Gastroesophageal sphincter (tissue), 4 donors: ENCODE data around the gene S100A16. TPM values are rescaled to one million over a fixed set of nuclear protein-coding genes. Genes with fewer than 3 reads are reported as not detected.

Experiments used
- ATAC-seq: fragments of 150-250 bp; one replicate; pipeline ENCODE4 v1.9.1; 2016; ENCODE audit warnings: mild to moderate bottlenecking, moderate library complexity
- H3K27ac ChIP-seq, 4 donors: fragments of 200-600 bp; sonication (generic) in 3 of 4; 1 replicate in 3 of 4; 2 replicates in 1 of 4; pipeline ENCODE4 v1.5.1; 2016 to 2019
- H3K27me3 ChIP-seq: fragments of 200-600 bp; sonication (generic); one replicate; pipeline ENCODE4 v1.5.1; 2019
- H3K36me3 ChIP-seq, 2 donors: fragments of 200-600 bp; sonication (generic); one replicate each; pipeline ENCODE4 v1.5.1; 2019; ENCODE audit warnings: control low read depth in 1 of 2
- H3K4me1 ChIP-seq, 3 donors: fragments of 200-600 bp; sonication (generic); 1 replicate in 2 of 3; 2 replicates in 1 of 3; pipeline ENCODE4 v1.5.1; 2016 to 2019; ENCODE audit warnings: control low read depth in 2 of 3
- H3K4me3 ChIP-seq, 2 donors: fragments of 200-600 bp; sonication (generic); one replicate each; pipeline ENCODE4 v1.5.1; 2019; ENCODE audit warnings: mild to moderate bottlenecking in 1 of 2, moderate library complexity in 1 of 2
- H3K9me3 ChIP-seq, 3 donors: fragments of 200-600 bp; sonication (generic); one replicate each; pipeline ENCODE4 v1.5.1; 2017 to 2019; ENCODE audit warnings: control low read depth in 2 of 3
- CTCF ChIP-seq, 4 experiments: fragments of 200-600 bp in 2 of 4; fragments of 450-650 bp in 2 of 4; sonication (generic) in 1 of 4; IDR thresholded peaks; one replicate each; pipeline ENCODE4 v1.5.1; 2017 to 2019; ENCODE audit warnings: antibody characterized with exemption in 4 of 4, mild to moderate bottlenecking in 2 of 4, moderate library complexity in 2 of 4
- EP300 ChIP-seq: sonication (generic); formaldehyde crosslinking; IDR thresholded peaks from one replicate; pipeline ENCODE4 v1.6.1; 2017; ENCODE audit warnings: antibody characterized with exemption, mild to moderate bottlenecking
- POLR2A ChIP-seq, 2 donors: fragments of 450-650 bp; IDR thresholded peaks; one replicate each; pipeline ENCODE4 v1.6.1; 2017; ENCODE audit warnings: antibody characterized with exemption in 2 of 2, mild to moderate bottlenecking in 2 of 2, moderate library complexity in 1 of 2
- POLR2AphosphoS5 ChIP-seq: sonication (generic); formaldehyde crosslinking; IDR thresholded peaks from one replicate; pipeline ENCODE4 v1.6.1; 2017; ENCODE audit warnings: antibody characterized with exemption
- WGBS, 2 donors: methylation state at CpG; one replicate each; pipeline ENCODE4 v1.1.5; 2018; ENCODE audit warnings: low coverage in 1 of 2; 5-methylcytosine and 5-hydroxymethylcytosine counted together
- total RNA-seq, 4 donors: library from RNA; depleted of rRNA; stranded (reverse); fragments of >200 nt; gene quantifications; one replicate each; pipeline ENCODE4 v1.1.0, GENCODE V29; 2016

S100A16 gene
- total RNA-seq, 4 donors from 2014 or later: 49.7 to 121 (median 71.5) TPM

- WGBS, 2 donors: 40 to 50% methylated on average over 2 to 4 of the region's 8 CpGs
- Histone ChIP-seq H3K36me3 (peaks cover 0 to 47% of the 10 kb centered on the region in 2 donors), H3K4me1 (peaks cover 0 to 14% (median 8%) of the 10 kb centered on the region in 3 donors), H3K9me3 (no peaks in the 10 kb centered on the region), H3K27ac (peak overlapping the region; percentile 70 to 98 (median 96)), H3K4me3 (peak overlapping the region; percentile 72 to 80), H3K27me3 (no peaks in the 10 kb centered on the region)
- no peak for ATAC-seq
- TF ChIP-seq CTCF (IDR thresholded peaks at IDR 0.05) (no peak), EP300 (no peak), POLR2A (IDR thresholded peaks at IDR 0.05) (no peak)
Measured at GRCh38 chr1:153659175-153659534, 46.2 kb upstream of the S100A16 start.

GRCh38 chr1:153658400-153659174 lies 45.6 kb upstream of the S100A16 start, which contains the start of gene SNAPIN:
Gene SNAPIN (plus strand): TSS chr1:153658703. CDS start chr1:153658744, 41 bp downstream.
- TF ChIP-seq POLR2AphosphoS5 (peak; percentile 65), POLR2A (IDR thresholded peaks at IDR 0.05) (peak; percentile 48 to 66), CTCF (IDR thresholded peaks at IDR 0.05) (peak in 2 of 4 experiments; percentile 30 to 44), EP300 (no peak)
- Histone ChIP-seq H3K27me3 (no peaks in the 10 kb centered on the region), H3K9me3 (no peaks in the 10 kb centered on the region), H3K27ac (peak within 1 kb of the TSS; percentile 70 to 98 (median 96)), H3K4me1 (peaks cover 0 to 14% (median 8%) of the 10 kb centered on the region in 3 donors), H3K36me3 (peaks cover 0 to 41% of the 10 kb centered on the region in 2 donors), H3K4me3 (peak within 1 kb of the TSS; percentile 72 to 80)
- ATAC-seq: peak; percentile 98
- 0 to 10% methylated on average over 3 to 11 of the region's 53 CpGs for WGBS, 2 donors

GRCh38 chr1:153655333-153655732 lies 42.4 kb upstream of the S100A16 start:
- peaks cover 0 to 14% (median 8%) of the 10 kb centered on the region in 3 donors for H3K4me1 ChIP-seq
- TF ChIP-seq POLR2AphosphoS5 (no peak), EP300 (no peak), POLR2A (IDR thresholded peaks at IDR 0.05) (no peak), CTCF (IDR thresholded peaks at IDR 0.05) (no peak)
- H3K27ac ChIP-seq: no peak overlapping the region
- 82 to 100% methylated on average over 1 to 3 of the region's 3 CpGs for WGBS, 2 donors
- no peaks in the 10 kb centered on the region for H3K27me3 ChIP-seq
- no peak for ATAC-seq
- peaks cover 0 to 9% of the 10 kb centered on the region in 2 donors for H3K36me3 ChIP-seq
- H3K4me3 ChIP-seq: no peak overlapping the region
- H3K9me3 ChIP-seq: no peaks in the 10 kb centered on the region

- Histone ChIP-seq H3K4me3 (no peak overlapping the region), H3K27ac (peak overlapping the region in 3 of 4 donors; percentile 10 to 20 (median 14)), H3K4me1 (peaks cover 0 to 5% (median 0%) of the 10 kb centered on the region in 3 donors), H3K9me3 (no peaks in the 10 kb centered on the region), H3K27me3 (no peaks in the 10 kb centered on the region), H3K36me3 (no peaks in the 10 kb centered on the region)
- TF ChIP-seq POLR2AphosphoS5 (no peak), POLR2A (IDR thresholded peaks at IDR 0.05) (no peak), EP300 (no peak), CTCF (IDR thresholded peaks at IDR 0.05) (no peak)
- ATAC-seq: peak; percentile 56
- 52 to 54% methylated on average over 3 of the region's 3 CpGs for WGBS, 2 donors
Measured at GRCh38 chr1:153652805-153653500, 40.0 kb upstream of the S100A16 start.
